Measurements from ENCODE around the gene SOX6.

- TF ChIP-seq CTCF (IDR thresholded peaks at IDR 0.05) = no peak
- TF ChIP-seq TCF7L2 (IDR thresholded peaks at IDR 0.05; ENCODE audit: low read depth, low read length) = no peak
- TF ChIP-seq POLR2AphosphoS5 (IDR thresholded peaks at IDR 0.05; ENCODE audit: low read depth, low read length) = no peak
- no peak for TF ChIP-seq SIN3A (IDR thresholded peaks at IDR 0.05; ENCODE audit: borderline replicate concordance, insufficient read depth, low read depth, low read length)
- TF ChIP-seq REST (IDR thresholded peaks at IDR 0.05; ENCODE audit: insufficient read depth in 1 of 2, low read depth in 2 of 2, low read length in 1 of 2) = no peak
These were observed 47.1 kb downstream of the SOX6 start for GRCh38 chr11:16309226-16309625.
